Measurements from ENCODE around the gene TGFBR2.

The TGFBR2 gene

GRCh38 chr3:30729512-30729911, 123.1 kb downstream of the TGFBR2 start:
- H3K4me3 Mint-ChIP-seq = no peak overlapping the region
- no peak overlapping the region for H3K27ac Mint-ChIP-seq
- peaks cover 3% of the 10 kb centered on the region for H3K27me3 Mint-ChIP-seq
- H3K36me3 Mint-ChIP-seq = no peaks in the 10 kb centered on the region
- peaks cover 5% of the 10 kb centered on the region for H3K4me1 Mint-ChIP-seq
- no peak for DNase-seq (ENCODE audit: low spot score in 2 of 2)
- H3K9me3 Mint-ChIP-seq = no peaks in the 10 kb centered on the region
- no peak for ATAC-seq (ENCODE audit: low read depth)

- Mint-ChIP-seq H3K9me3 (no peaks in the 10 kb centered on the region), H3K36me3 (no peaks in the 10 kb centered on the region), H3K4me1 (peaks cover 5% of the 10 kb centered on the region), H3K4me3 (no peak overlapping the region), H3K27me3 (peaks cover 3% of the 10 kb centered on the region), H3K27ac (no peak overlapping the region)
- DNase-seq (ENCODE audit: low spot score in 2 of 2) (no peak), ATAC-seq (ENCODE audit: low read depth) (no peak)
These were observed 123.5 kb downstream of the TGFBR2 start for GRCh38 chr3:30729936-30730335.

GRCh38 chr3:30730967-30731366, 124.6 kb downstream of the TGFBR2 start:
- peaks cover 7% of the 10 kb centered on the region for H3K27me3 Mint-ChIP-seq
- H3K36me3 Mint-ChIP-seq = no peaks in the 10 kb centered on the region
- no peak for DNase-seq (ENCODE audit: low spot score in 2 of 2)
- H3K4me3 Mint-ChIP-seq = no peak overlapping the region
- H3K27ac Mint-ChIP-seq = no peak overlapping the region
- peaks cover 5% of the 10 kb centered on the region for H3K4me1 Mint-ChIP-seq
- H3K9me3 Mint-ChIP-seq = peaks cover 2% of the 10 kb centered on the region
- ATAC-seq (ENCODE audit: low read depth) = no peak

GRCh38 chr3:30733209-30733608, 126.8 kb downstream of the TGFBR2 start:
- H3K27me3 Mint-ChIP-seq = peaks cover 7% of the 10 kb centered on the region
- no peak overlapping the region for H3K4me3 Mint-ChIP-seq
- H3K36me3 Mint-ChIP-seq = no peaks in the 10 kb centered on the region
- DNase-seq (ENCODE audit: low spot score in 2 of 2) (no peak), ATAC-seq (ENCODE audit: low read depth) (no peak)
- H3K4me1 Mint-ChIP-seq = peaks cover 5% of the 10 kb centered on the region
- H3K27ac Mint-ChIP-seq = no peak overlapping the region
- H3K9me3 Mint-ChIP-seq = peaks cover 2% of the 10 kb centered on the region

GRCh38 chr3:30733696-30734095, 127.3 kb downstream of the TGFBR2 start:
- H3K9me3 Mint-ChIP-seq = peaks cover 2% of the 10 kb centered on the region
- no peak for DNase-seq (ENCODE audit: low spot score in 2 of 2)
- no peak overlapping the region for H3K4me3 Mint-ChIP-seq
- H3K27ac Mint-ChIP-seq = no peak overlapping the region
- H3K36me3 Mint-ChIP-seq = no peaks in the 10 kb centered on the region
- H3K27me3 Mint-ChIP-seq = peaks cover 7% of the 10 kb centered on the region
- no peak for ATAC-seq (ENCODE audit: low read depth)
- H3K4me1 Mint-ChIP-seq = peaks cover 5% of the 10 kb centered on the region

- Mint-ChIP-seq H3K4me3 (no peak overlapping the region), H3K27ac (no peak overlapping the region), H3K9me3 (peaks cover 2% of the 10 kb centered on the region), H3K27me3 (peaks cover 7% of the 10 kb centered on the region), H3K36me3 (no peaks in the 10 kb centered on the region), H3K4me1 (peaks cover 2% of the 10 kb centered on the region)
- DNase-seq (ENCODE audit: low spot score in 2 of 2) = no peak
- ATAC-seq (ENCODE audit: low read depth) = no peak
These were observed 131.5 kb downstream of the TGFBR2 start for GRCh38 chr3:30737743-30738499.

- DNase-seq (ENCODE audit: low spot score in 2 of 2) (no peak), ATAC-seq (ENCODE audit: low read depth) (no peak)
- H3K4me3 Mint-ChIP-seq = no peak overlapping the region
- no peak overlapping the region for H3K27ac Mint-ChIP-seq
- peaks cover under 1% of the 10 kb centered on the region for H3K4me1 Mint-ChIP-seq
- peaks cover 6% of the 10 kb centered on the region for H3K27me3 Mint-ChIP-seq
- peaks cover 2% of the 10 kb centered on the region for H3K9me3 Mint-ChIP-seq
- H3K36me3 Mint-ChIP-seq = no peaks in the 10 kb centered on the region
These were observed 132.2 kb downstream of the TGFBR2 start for GRCh38 chr3:30738605-30739004.

GRCh38 chr3:30741889-30742288, 135.5 kb downstream of the TGFBR2 start:
- H3K9me3 Mint-ChIP-seq = no peaks in the 10 kb centered on the region
- ATAC-seq (ENCODE audit: low read depth) = no peak
- H3K4me3 Mint-ChIP-seq = no peak overlapping the region
- H3K36me3 Mint-ChIP-seq = no peaks in the 10 kb centered on the region
- H3K27me3 Mint-ChIP-seq = peaks cover 2% of the 10 kb centered on the region
- no peaks in the 10 kb centered on the region for H3K4me1 Mint-ChIP-seq
- DNase-seq (ENCODE audit: low spot score in 2 of 2) = no peak
- H3K27ac Mint-ChIP-seq = no peak overlapping the region

- H3K36me3 Mint-ChIP-seq = no peaks in the 10 kb centered on the region
- no peak overlapping the region for H3K4me3 Mint-ChIP-seq
- no peaks in the 10 kb centered on the region for H3K9me3 Mint-ChIP-seq
- no peak for DNase-seq (ENCODE audit: low spot score in 2 of 2)
- peaks cover 2% of the 10 kb centered on the region for H3K27me3 Mint-ChIP-seq
- ATAC-seq (ENCODE audit: low read depth) = no peak
- H3K27ac Mint-ChIP-seq = no peak overlapping the region
- H3K4me1 Mint-ChIP-seq = no peaks in the 10 kb centered on the region
These were observed 136.6 kb downstream of the TGFBR2 start for GRCh38 chr3:30742796-30743619.
